ENCODE measurements around the gene SSR2. TPM values are rescaled to one million over a fixed set of nuclear protein-coding genes. Genes with fewer than 3 reads are reported as not detected.

SSR2 gene
- total RNA-seq, 6 experiments from 2014 or later, result 341 to 419 (median 374) TPM

GRCh38 chr1:156065212-156065611, 44.5 kb upstream of the SSR2 start:
- DNase-seq, result no peak
- H3K36me3 Mint-ChIP-seq (ENCODE audit: low read depth), result no peaks in the 10 kb centered on the region
- TF ChIP-seq, protein P1, sequence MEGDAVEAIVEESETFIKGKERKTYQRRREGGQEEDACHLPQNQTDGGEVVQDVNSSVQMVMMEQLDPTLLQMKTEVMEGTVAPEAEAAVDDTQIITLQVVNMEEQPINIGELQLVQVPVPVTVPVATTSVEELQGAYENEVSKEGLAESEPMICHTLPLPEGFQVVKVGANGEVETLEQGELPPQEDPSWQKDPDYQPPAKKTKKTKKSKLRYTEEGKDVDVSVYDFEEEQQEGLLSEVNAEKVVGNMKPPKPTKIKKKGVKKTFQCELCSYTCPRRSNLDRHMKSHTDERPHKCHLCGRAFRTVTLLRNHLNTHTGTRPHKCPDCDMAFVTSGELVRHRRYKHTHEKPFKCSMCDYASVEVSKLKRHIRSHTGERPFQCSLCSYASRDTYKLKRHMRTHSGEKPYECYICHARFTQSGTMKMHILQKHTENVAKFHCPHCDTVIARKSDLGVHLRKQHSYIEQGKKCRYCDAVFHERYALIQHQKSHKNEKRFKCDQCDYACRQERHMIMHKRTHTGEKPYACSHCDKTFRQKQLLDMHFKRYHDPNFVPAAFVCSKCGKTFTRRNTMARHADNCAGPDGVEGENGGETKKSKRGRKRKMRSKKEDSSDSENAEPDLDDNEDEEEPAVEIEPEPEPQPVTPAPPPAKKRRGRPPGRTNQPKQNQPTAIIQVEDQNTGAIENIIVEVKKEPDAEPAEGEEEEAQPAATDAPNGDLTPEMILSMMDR (IDR thresholded peaks at IDR 0.05), result no peak
- peaks cover 1% of the 10 kb centered on the region for H3K27me3 Mint-ChIP-seq (ENCODE audit: insufficient read depth)
- no peak overlapping the region for H3K4me3 Mint-ChIP-seq
- H3K9me3 Mint-ChIP-seq, result no peaks in the 10 kb centered on the region
- H3K27ac Mint-ChIP-seq, result no peak overlapping the region
- H3K4me1 Mint-ChIP-seq (ENCODE audit: low read depth), result peaks cover 14% of the 10 kb centered on the region

- Mint-ChIP-seq H3K9me3 (no peaks in the 10 kb centered on the region), H3K27ac (no peak overlapping the region), H3K4me3 (no peak overlapping the region), H3K36me3 (ENCODE audit: low read depth) (no peaks in the 10 kb centered on the region), H3K4me1 (ENCODE audit: low read depth) (peaks cover 14% of the 10 kb centered on the region), H3K27me3 (ENCODE audit: insufficient read depth) (no peaks in the 10 kb centered on the region)
- DNase-seq, result no peak
- TF ChIP-seq, protein P1 (IDR thresholded peaks at IDR 0.05), result no peak
These were observed 43.9 kb upstream of the SSR2 start for GRCh38 chr1:156064615-156065014.

DNA sequence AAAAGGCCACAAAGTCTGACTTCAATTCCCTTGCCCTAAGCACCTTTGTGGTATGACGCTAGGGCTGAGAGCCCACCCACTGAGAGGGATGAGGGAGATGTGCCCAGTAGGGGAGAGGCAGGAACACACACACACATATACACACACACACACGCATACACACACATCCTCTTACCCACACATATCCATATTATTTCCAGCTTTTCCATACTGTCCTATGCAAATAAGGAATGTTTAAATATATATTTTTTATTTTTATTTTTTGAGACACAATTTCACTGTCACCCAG, 43.2 kb upstream of the SSR2 start:
- Mint-ChIP-seq H3K4me3 (no peak overlapping the region), H3K36me3 (ENCODE audit: low read depth) (no peaks in the 10 kb centered on the region), H3K9me3 (no peaks in the 10 kb centered on the region), H3K27ac (no peak overlapping the region), H3K4me1 (ENCODE audit: low read depth) (peaks cover 14% of the 10 kb centered on the region), H3K27me3 (ENCODE audit: insufficient read depth) (no peaks in the 10 kb centered on the region)
- TF ChIP-seq, protein P1 (IDR thresholded peaks at IDR 0.05), result no peak
- DNase-seq, result no peak

DNA sequence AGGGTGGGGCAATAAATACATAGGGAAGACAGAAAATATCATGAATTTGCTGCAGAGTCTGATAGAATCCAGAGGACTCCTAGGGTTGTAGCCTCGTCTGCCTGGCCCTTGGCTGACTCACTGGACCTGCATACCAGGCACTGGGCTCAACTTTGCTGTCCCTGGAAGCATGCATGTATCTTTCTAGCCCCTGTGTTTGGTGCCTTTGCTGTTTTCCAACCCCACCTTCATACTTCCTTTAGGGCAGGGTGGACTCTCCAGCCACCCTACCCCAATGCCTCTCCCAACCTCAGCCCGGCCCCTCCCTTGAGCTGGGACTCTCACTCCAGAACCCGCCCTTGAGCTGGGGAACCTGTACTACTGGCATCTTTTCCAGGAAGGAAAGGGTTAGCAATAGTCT, 41.4 kb upstream of the SSR2 start:
- H3K36me3 Mint-ChIP-seq (ENCODE audit: low read depth), result no peaks in the 10 kb centered on the region
- H3K27ac Mint-ChIP-seq, result no peak overlapping the region
- DNase-seq, result peak; percentile 19
- peaks cover 10% of the 10 kb centered on the region for H3K4me1 Mint-ChIP-seq (ENCODE audit: low read depth)
- H3K4me3 Mint-ChIP-seq, result no peak overlapping the region
- H3K27me3 Mint-ChIP-seq (ENCODE audit: insufficient read depth), result no peaks in the 10 kb centered on the region
- TF ChIP-seq, protein P1 (IDR thresholded peaks at IDR 0.05), result no peak
- H3K9me3 Mint-ChIP-seq, result no peaks in the 10 kb centered on the region

DNA sequence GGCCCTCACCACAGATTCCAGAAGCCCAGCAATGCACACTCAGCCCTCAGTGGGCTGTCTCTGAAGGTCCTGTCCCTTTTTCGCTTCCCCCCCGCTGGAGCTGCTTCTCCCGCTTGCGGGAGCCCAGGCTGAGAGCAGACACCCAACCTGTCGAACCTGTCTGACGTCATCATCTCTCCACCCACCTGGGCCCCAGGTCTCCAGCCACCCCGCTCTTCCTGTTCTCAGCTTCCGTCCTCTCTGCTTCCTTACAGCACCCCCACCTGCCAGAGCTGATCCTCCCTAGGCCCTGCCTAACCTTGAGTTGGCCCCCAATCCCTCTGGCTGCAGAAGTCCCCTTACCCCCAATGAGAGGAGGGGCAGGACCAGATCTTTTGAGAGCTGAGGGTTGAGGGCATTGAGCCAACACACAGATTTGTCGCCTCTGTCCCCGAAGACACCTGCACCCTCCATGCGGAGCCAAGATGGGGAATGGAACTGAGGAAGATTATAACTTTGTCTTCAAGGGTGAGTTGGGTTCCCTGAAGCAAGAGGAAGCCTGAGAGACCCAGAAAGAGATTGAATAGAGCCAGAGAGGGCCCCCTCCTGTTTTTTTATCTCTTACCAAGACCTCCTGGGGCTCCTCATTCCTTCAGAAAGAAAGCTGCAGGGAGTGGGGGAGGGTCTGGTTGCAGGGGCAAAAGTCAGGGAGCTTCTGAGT, 40.3 kb upstream of the SSR2 start, which contains the start of gene RAB25:
RAB25 (plus strand) TSS at position 224 of the 700 bp plus-strand sequence; CDS start at position 465, 241 bp downstream.
- no peaks in the 10 kb centered on the region for H3K27me3 Mint-ChIP-seq (ENCODE audit: insufficient read depth)
- peaks cover 15% of the 10 kb centered on the region for H3K4me1 Mint-ChIP-seq (ENCODE audit: low read depth)
- no peak within 1 kb of the TSS for H3K27ac Mint-ChIP-seq
- H3K36me3 Mint-ChIP-seq (ENCODE audit: low read depth), result peaks cover 6% of the 10 kb centered on the region
- TF ChIP-seq, protein P1 (IDR thresholded peaks at IDR 0.05), result no peak
- DNase-seq, result no peak
- H3K4me3 Mint-ChIP-seq, result no peak within 1 kb of the TSS
- no peaks in the 10 kb centered on the region for H3K9me3 Mint-ChIP-seq

Measured in HFFc6 (cell line).